ENCODE results near the gene NUDT21. TPM values are rescaled to one million over a fixed set of nuclear protein-coding genes. Genes with fewer than 3 reads are reported as not detected.

The NUDT21 gene
- total RNA-seq, 1 donor from 2014 or later, result 45.8 TPM

DNA sequence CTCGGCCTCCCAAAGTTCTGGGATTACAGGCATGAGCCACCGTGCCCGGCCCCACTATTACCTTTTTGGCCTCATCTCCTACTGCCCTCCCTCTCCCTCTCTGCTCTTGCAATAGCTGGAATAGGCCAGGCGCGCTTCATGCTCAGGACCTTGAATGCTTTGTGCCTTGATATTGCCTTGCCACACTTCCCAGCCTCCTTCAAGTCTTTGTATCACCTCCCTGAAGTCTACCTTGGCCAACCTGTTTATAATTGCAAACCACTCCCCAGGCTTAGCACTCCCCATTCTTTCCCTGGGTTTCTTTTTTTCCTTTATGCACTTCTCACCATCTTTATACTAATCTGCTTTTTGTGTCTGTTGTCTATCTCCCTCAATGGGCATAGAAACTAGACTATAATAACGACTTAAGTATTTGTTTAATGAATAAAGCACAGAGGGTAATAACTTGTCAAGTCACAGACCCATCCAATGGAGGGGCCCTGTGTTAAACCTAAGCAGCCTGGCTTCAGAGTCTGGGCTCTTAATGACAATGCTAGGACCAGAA lies 6.9 kb upstream of the NUDT21 start:
- TF ChIP-seq, protein P1, sequence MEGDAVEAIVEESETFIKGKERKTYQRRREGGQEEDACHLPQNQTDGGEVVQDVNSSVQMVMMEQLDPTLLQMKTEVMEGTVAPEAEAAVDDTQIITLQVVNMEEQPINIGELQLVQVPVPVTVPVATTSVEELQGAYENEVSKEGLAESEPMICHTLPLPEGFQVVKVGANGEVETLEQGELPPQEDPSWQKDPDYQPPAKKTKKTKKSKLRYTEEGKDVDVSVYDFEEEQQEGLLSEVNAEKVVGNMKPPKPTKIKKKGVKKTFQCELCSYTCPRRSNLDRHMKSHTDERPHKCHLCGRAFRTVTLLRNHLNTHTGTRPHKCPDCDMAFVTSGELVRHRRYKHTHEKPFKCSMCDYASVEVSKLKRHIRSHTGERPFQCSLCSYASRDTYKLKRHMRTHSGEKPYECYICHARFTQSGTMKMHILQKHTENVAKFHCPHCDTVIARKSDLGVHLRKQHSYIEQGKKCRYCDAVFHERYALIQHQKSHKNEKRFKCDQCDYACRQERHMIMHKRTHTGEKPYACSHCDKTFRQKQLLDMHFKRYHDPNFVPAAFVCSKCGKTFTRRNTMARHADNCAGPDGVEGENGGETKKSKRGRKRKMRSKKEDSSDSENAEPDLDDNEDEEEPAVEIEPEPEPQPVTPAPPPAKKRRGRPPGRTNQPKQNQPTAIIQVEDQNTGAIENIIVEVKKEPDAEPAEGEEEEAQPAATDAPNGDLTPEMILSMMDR (IDR thresholded peaks at IDR 0.05; ENCODE audit: insufficient read depth, low read length, severe bottlenecking), result no peak
- Histone ChIP-seq H3K36me3 (ENCODE audit: control insufficient read depth, insufficient read depth, low read length) (peaks cover 27% of the 10 kb centered on the region), H3K4me3 (ENCODE audit: low read depth, low read length) (no peak overlapping the region), H3K27me3 (ENCODE audit: control insufficient read depth, insufficient read depth, low read length) (no peaks in the 10 kb centered on the region)
- FAIRE-seq, result no peak
- DNase-seq (ENCODE audit: low read depth), result no peak

DNA sequence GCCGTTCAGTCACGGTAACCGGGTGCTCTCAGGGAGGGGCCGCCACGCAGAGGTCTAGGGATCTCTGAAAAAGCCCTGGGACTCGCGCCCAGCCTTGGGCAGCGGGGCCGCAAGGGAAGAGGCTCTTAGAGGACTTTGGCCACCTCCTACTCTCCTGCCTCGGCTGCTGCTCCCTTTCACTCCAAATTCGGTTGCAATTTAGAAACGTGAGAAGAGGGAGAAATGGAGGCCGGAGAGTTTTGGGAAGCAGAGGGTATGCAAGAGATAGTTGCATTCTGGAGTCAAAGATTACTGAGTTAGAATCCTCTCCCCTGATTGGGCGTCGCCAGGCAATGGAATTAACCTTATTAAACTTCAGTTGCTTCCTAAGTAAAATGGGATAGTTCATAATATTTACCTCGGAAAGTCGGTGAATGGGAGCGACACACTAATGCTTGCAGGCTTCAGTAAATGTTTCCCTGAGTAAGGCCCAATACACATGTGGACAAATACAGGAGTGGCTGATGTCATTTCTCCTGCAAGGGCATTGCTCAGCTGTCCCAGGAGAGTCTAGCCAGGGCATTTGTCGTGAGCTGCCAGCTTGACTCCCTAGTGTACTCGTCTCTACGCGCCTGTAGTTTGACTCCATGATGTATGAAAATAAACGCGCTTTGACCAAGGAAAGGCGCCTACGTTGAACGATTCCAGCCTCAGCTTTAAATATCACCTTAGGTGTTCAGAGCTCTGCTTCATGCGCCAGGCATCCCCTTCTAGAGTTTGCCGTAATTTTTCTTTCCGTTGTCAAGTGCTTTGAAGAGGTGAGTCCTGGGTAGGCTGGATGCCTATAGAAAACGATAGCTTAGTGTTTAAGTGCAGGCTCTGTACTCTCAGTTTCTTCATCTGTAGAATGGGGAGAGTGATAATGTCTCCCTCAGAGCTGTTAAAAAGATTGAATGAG lies 889 bp upstream of the NUDT21 start:
- peak; percentile 60 for DNase-seq (ENCODE audit: low read depth)
- TF ChIP-seq, protein P1 (IDR thresholded peaks at IDR 0.05; ENCODE audit: insufficient read depth, low read length, severe bottlenecking), result no peak
- Histone ChIP-seq H3K36me3 (ENCODE audit: control insufficient read depth, insufficient read depth, low read length) (peaks cover 22% of the 10 kb centered on the region), H3K27me3 (ENCODE audit: control insufficient read depth, insufficient read depth, low read length) (no peaks in the 10 kb centered on the region), H3K4me3 (ENCODE audit: low read depth, low read length) (peak overlapping the region; percentile 93)
- no peak for FAIRE-seq

DNA sequence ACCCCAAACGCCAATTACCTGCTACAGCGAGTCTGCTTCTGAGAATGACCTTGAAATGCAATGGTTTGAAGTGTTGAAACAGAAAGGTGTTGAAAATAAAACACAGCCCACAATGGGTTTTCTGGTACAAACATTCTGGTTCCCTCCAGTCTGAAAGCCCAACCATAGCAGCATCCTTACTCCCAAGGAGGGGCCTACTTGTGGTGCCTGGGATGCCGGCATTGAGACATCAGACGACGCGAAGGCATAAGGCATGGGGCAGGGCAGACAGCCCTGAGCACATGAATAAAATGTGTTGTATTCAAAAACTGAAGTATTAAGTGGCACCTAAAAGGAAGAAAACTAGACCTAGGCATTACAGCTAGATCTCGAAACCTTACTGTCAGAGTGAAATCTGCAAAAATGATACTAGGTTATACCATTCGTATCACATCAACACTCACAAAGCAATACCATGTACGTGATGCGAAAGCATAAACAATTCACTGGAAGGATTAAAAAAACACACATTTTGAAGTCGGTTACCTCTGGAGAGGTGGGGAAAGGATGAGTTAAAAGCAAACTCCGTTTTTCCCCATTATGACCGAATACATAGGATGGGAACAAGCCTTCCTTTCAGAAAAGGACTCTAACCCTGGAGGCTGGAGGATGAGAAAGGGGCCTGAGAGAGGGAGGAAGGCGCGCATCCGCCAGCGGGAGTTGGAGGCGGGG lies 702 bp downstream of the NUDT21 start:
- Histone ChIP-seq H3K36me3 (ENCODE audit: control insufficient read depth, insufficient read depth, low read length) (peaks cover 13% of the 10 kb centered on the region), H3K4me3 (ENCODE audit: low read depth, low read length) (peak overlapping the region; percentile 93), H3K27me3 (ENCODE audit: control insufficient read depth, insufficient read depth, low read length) (no peaks in the 10 kb centered on the region)
- TF ChIP-seq, protein P1 (IDR thresholded peaks at IDR 0.05; ENCODE audit: insufficient read depth, low read length, severe bottlenecking), result no peak
- FAIRE-seq, result no peak
- DNase-seq (ENCODE audit: low read depth), result no peak

DNA sequence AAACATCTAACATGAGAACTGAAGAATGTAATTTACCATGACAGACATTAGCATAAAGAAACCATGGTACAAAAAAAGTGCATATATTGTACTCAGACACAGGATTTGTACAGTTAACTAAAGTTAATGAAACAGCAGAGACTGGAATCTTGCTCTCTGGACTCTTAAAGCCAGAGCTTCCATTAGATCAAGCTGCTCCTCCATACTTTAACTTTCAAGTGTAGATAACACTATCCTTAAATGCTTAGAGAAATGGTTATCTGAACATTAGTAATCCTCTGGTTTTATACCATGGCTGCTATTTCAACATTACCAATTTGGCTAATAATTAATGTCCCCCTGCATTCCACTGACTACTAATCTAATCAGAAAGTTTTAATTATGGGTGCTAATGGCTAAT lies 3.1 kb downstream of the NUDT21 start:
- FAIRE-seq (no peak), DNase-seq (ENCODE audit: low read depth) (no peak)
- Histone ChIP-seq H3K27me3 (ENCODE audit: control insufficient read depth, insufficient read depth, low read length) (no peaks in the 10 kb centered on the region), H3K36me3 (ENCODE audit: control insufficient read depth, insufficient read depth, low read length) (peaks cover 4% of the 10 kb centered on the region), H3K4me3 (ENCODE audit: low read depth, low read length) (no peak overlapping the region)
- TF ChIP-seq, protein P1 (IDR thresholded peaks at IDR 0.05; ENCODE audit: insufficient read depth, low read length, severe bottlenecking), result no peak

DNA sequence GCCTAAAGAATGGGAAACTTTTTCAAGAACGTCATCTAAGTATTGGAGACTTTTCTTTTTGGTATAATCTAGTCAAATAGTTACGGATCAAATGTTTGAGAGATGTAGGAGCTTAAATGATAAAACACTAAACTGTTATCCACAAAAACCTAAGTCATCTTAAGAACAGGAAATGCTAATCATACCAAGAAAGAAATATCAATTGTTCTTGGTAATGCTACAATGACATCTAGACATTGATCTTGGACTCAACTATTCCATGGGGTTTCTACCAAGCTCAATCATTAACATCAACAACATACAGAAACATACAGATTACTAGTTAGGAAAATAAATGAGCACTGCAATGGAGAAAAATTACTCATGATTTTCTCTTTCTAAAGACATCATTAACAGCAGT lies 3.8 kb downstream of the NUDT21 start:
- H3K4me3 ChIP-seq (ENCODE audit: low read depth, low read length), result no peak overlapping the region
- FAIRE-seq, result no peak
- no peaks in the 10 kb centered on the region for H3K27me3 ChIP-seq (ENCODE audit: control insufficient read depth, insufficient read depth, low read length)
- TF ChIP-seq, protein P1 (IDR thresholded peaks at IDR 0.05; ENCODE audit: insufficient read depth, low read length, severe bottlenecking), result no peak
- peaks cover 4% of the 10 kb centered on the region for H3K36me3 ChIP-seq (ENCODE audit: control insufficient read depth, insufficient read depth, low read length)
- no peak for DNase-seq (ENCODE audit: low read depth)

Data from bronchial epithelial cell (primary cell).